ENCODE measurements around the gene FAN1. TPM values are rescaled to one million over a fixed set of nuclear protein-coding genes. Genes with fewer than 3 reads are reported as not detected.

FAN1 gene
- total and polyA plus RNA-seq, 2 donors (not counting 3 experiments of a cell fraction or from before 2014, with no cell fraction given), result 4.3 to 11.7 TPM

- no peak for FAIRE-seq
- Histone ChIP-seq H3K27me3 (ENCODE audit: control insufficient read depth in 2 of 2, insufficient read depth in 2 of 2, low read length in 2 of 2) (no peaks in the 10 kb centered on the region), H3K36me3 (ENCODE audit: control insufficient read depth in 2 of 2, extremely low read depth in 1 of 2, insufficient read depth in 2 of 2, low read length in 2 of 2) (peaks cover 2 to 8% of the 10 kb centered on the region in 2 experiments), H3K9me1 (replicated peaks; ENCODE audit: control insufficient read depth, extremely low read depth, insufficient read depth, low read length) (no peaks in the 10 kb centered on the region), H3K4me3 (replicated peaks in 1 of 3; ENCODE audit: insufficient read depth in 1 of 3, low read depth in 1 of 3, low read length in 3 of 3) (no peak overlapping the region), H3K4me2 (ENCODE audit: insufficient read depth, low read length) (no peak overlapping the region), H3K9ac (replicated peaks; ENCODE audit: extremely low read depth, insufficient read depth, low read length) (no peak overlapping the region), H3K4me1 (ENCODE audit: control insufficient read depth, extremely low read depth, insufficient read depth, low read length) (no peaks in the 10 kb centered on the region), H3K79me2 (ENCODE audit: control insufficient read depth, insufficient read depth, low read length) (no peaks in the 10 kb centered on the region), H3K27ac (ENCODE audit: insufficient read depth, low read depth, low read length) (no peak overlapping the region), H4K20me1 (replicated peaks; ENCODE audit: control insufficient read depth, extremely low read depth, insufficient read depth, low read length) (no peaks in the 10 kb centered on the region), H2AFZ (ENCODE audit: low read depth, low read length) (no peak overlapping the region), H3K9me3 (replicated peaks; ENCODE audit: control insufficient read depth, insufficient read depth, low read length) (no peaks in the 10 kb centered on the region)
- POLR2A ChIA-PET, result no interaction called here
- dilution Hi-C loops (cut with MboI; ENCODE audit: extremely low pct_ligation_motif_present, low sequenced_read_pairs), result no loop called here
- CTCF ChIA-PET, result interaction anchor here (0.7 to 4.0 kb wide), 2 partner anchors 29 to 200 kb away, joined by 3 to 30 read pairs; no protein-coding TSS in a partner anchor
- no TSS peak for BruUV-seq (replicated peaks)
- intact Hi-C loops (cut with micrococcal nuclease), result no loop called here
- TF ChIP-seq MYC (IDR thresholded peaks at IDR 0.05; ENCODE audit: low read depth, low read length) (no peak), FOS (IDR thresholded peaks at IDR 0.05; ENCODE audit: borderline replicate concordance, insufficient read depth, low read length) (no peak), POLR2AphosphoS5 (IDR thresholded peaks at IDR 0.05; ENCODE audit: insufficient read depth, low read depth, low read length) (no peak), CTCF (IDR thresholded peaks at IDR 0.05; ENCODE audit: extremely low read depth in 1 of 2, insufficient read depth in 1 of 2, low read depth in 1 of 2, low read length in 2 of 2) (no peak), POLR2A (IDR thresholded peaks at IDR 0.05; ENCODE audit: low read depth, low read length) (no peak), EZH2 (IDR thresholded peaks at IDR 0.05; ENCODE audit: borderline replicate concordance, low read depth, low read length, severe bottlenecking) (no peak)
- TF ChIP-seq, protein P1, sequence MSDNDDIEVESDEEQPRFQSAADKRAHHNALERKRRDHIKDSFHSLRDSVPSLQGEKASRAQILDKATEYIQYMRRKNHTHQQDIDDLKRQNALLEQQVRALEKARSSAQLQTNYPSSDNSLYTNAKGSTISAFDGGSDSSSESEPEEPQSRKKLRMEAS (IDR thresholded peaks at IDR 0.05; ENCODE audit: insufficient read depth, insufficient read length), result no peak
- no peak for DNase-seq (ENCODE audit: low read depth, low spot score)
These were observed 26.7 kb downstream of the FAN1 start for GRCh38 chr15:30930422-30930821.
